ENCODE measurements around the gene SORD. TPM values are rescaled to one million over a fixed set of nuclear protein-coding genes. Genes with fewer than 3 reads are reported as not detected.

The SORD gene
- total and polyA plus RNA-seq, 9 of the 15 experiments (the other 6 are each of a cell fraction or from before 2014, with no cell fraction given), result 5.9 to 79.2 (median 29.6) TPM

- no peak for TF ChIP-seq TCFL5 (CRISPR knock-in tag; conservative IDR thresholded peaks at IDR 0.05)
- TF ChIP-seq ZBTB7A (IDR thresholded peaks at IDR 0.05; ENCODE audit: borderline replicate concordance, control insufficient read depth, low read depth, low read length), result peak; percentile 50; the same call in 1 of the 2 replicates
- no peak for TF ChIP-seq ZNF584 (CRISPR knock-in tag; IDR thresholded peaks at IDR 0.05; ENCODE audit: low read depth)
- TF ChIP-seq STAG1 (CRISPR knock-in tag; IDR thresholded peaks at IDR 0.05; ENCODE audit: borderline replicate concordance), result peak; percentile 75; the same call in 1 of the 2 replicates
- TF ChIP-seq ZNF518B (CRISPR knock-in tag; IDR thresholded peaks at IDR 0.05), result no peak
- no peak for TF ChIP-seq FOXA3 (CRISPR knock-in tag; conservative IDR thresholded peaks at IDR 0.05 in 1 of 2, IDR thresholded peaks at IDR 0.05 in 1 of 2)
- TF ChIP-seq PBX2 (CRISPR knock-in tag; IDR thresholded peaks at IDR 0.05; ENCODE audit: low read depth), result no peak
- peak; percentile 39; the same call in 1 of the 2 replicates for TF ChIP-seq PBX2 (tag; conservative IDR thresholded peaks at IDR 0.05; ENCODE audit: low read depth)
- TF ChIP-seq L3MBTL2 (IDR thresholded peaks at IDR 0.05), result peak; percentile 73; the same call in 1 of the 2 replicates
- peak; percentile 44 for TF ChIP-seq NEUROD1 (IDR thresholded peaks at IDR 0.05; ENCODE audit: borderline replicate concordance, low read depth, low read length, partially characterized antibody)
- TF ChIP-seq ZNF830 (CRISPR knock-in tag; IDR thresholded peaks at IDR 0.05), result no peak
- TF ChIP-seq HNRNPK (IDR thresholded peaks at IDR 0.05; ENCODE audit: low read depth, low read length, poor library complexity, severe bottlenecking), result no peak
- TF ChIP-seq E2F6 (IDR thresholded peaks at IDR 0.05; ENCODE audit: borderline replicate concordance in 1 of 2, extremely low read depth in 1 of 2, insufficient read depth in 1 of 2, insufficient read length in 1 of 2, low read depth in 1 of 2, low read length in 1 of 2, poor library complexity in 1 of 2, severe bottlenecking in 1 of 2), result no peak
- no peak for TF ChIP-seq GABPB2 (CRISPR knock-in tag; conservative IDR thresholded peaks at IDR 0.05)
- peak; percentile 62; the same call in 1 of the 2 replicates for TF ChIP-seq SOX6 (IDR thresholded peaks at IDR 0.05)
- no peak for TF ChIP-seq PML (IDR thresholded peaks at IDR 0.05; ENCODE audit: low read length)
- no peak for TF ChIP-seq PATZ1 (CRISPR knock-in tag; IDR thresholded peaks at IDR 0.05; ENCODE audit: borderline replicate concordance)
- peak; percentile 98 for TF ChIP-seq XRCC5 (IDR thresholded peaks at IDR 0.05; ENCODE audit: low read depth, low read length)
These were observed 95.2 kb downstream of the SORD start (continued) for GRCh38 chr15:45118131-45118588.

Data from K562 (cell line).